Endothelial cell of umbilical vein (primary cell): ENCODE data around the gene PRUNE1. TPM values are rescaled to one million over a fixed set of nuclear protein-coding genes. Genes with fewer than 3 reads are reported as not detected.

Experiments used
- BruUV-seq: library from RNA; stranded (reverse); fragments of 400-500 nt; replicated peaks from 2 replicates; lab custom pipeline; 2021; lab: Mats Ljungman, UMichigan
- CTCF ChIA-PET: fragments of 300-600, 350-600 bp; sonication (Branson Sonifier 250); formaldehyde crosslinking; loops from one replicate; lab custom pipeline; 2021; ENCODE audit warnings: antibody characterized with exemption, inconsistent platforms; lab: Charles Lee
- POLR2A ChIA-PET: fragments of 300-600, 350-600 bp; sonication (Branson Sonifier 250); formaldehyde crosslinking; loops from one replicate; lab custom pipeline; 2021; ENCODE audit warnings: antibody characterized with exemption, inconsistent platforms; lab: Charles Lee
- DNase-seq: peaks from one replicate; pipeline ENCODE4 v3.0.0-alpha.2; 2011; ENCODE audit warnings: low read depth, low spot score
- FAIRE-seq: peaks from 2 replicates; lab custom pipeline; 2011; peaks lifted over from hg19 to GRCh38; lab: Jason Lieb, UNC
- H2AFZ ChIP-seq: 2 replicates; pipeline ENCODE4 v1.6.0; 2012; ENCODE audit warnings: low read depth, low read length, control low read depth, inconsistent platforms
- H3K27ac ChIP-seq: 2 replicates; pipeline ENCODE4 v1.5.1; 2011; ENCODE audit warnings: low read depth, mild to moderate bottlenecking, control low read depth, low read length, moderate library complexity; ENCODE audit not compliant: insufficient read depth
- H3K27me3 ChIP-seq, 2 experiments: 2 replicates each; pipeline versions ENCODE4 v1.6.0 to v1.6.1; 2011; ENCODE audit warnings: low read length in 2 of 2, mixed read lengths in 1 of 2; ENCODE audit not compliant: control insufficient read depth in 2 of 2, insufficient read depth in 2 of 2
- H3K36me3 ChIP-seq, 2 experiments: 2 replicates in 1 of 2; 3 replicates in 1 of 2; pipeline ENCODE4 v1.5.1; 2011; ENCODE audit warnings: low read length in 2 of 2, mild to moderate bottlenecking in 1 of 2, moderate library complexity in 1 of 2; ENCODE audit not compliant: control insufficient read depth in 2 of 2, insufficient read depth in 2 of 2; ENCODE audit errors: extremely low read depth in 1 of 2
- H3K4me1 ChIP-seq: 3 replicates; pipeline ENCODE4 v1.5.1; 2011; ENCODE audit warnings: mild to moderate bottlenecking, low read length; ENCODE audit not compliant: control insufficient read depth, insufficient read depth; ENCODE audit errors: extremely low read depth
- H3K4me2 ChIP-seq: 2 replicates; pipeline ENCODE4 v1.6.1; 2011; ENCODE audit warnings: low read length, control low read depth, mixed read lengths; ENCODE audit not compliant: insufficient read depth
- H3K4me3 ChIP-seq, 3 experiments: fragments of 200-600 bp in 1 of 3; sonication (generic), shearing (Covaris generic) in 1 of 3; replicated peaks in 1 of 3; 2 replicates each; pipeline ENCODE4 v1.5.1; 2011 to 2016; ENCODE audit warnings: control low read depth in 3 of 3, low read length in 3 of 3, mild to moderate bottlenecking in 2 of 3, inconsistent platforms in 1 of 3, low read depth in 1 of 3, moderate library complexity in 1 of 3; ENCODE audit not compliant: insufficient read depth in 1 of 3
- H3K79me2 ChIP-seq: 2 replicates; pipeline ENCODE4 v1.6.0; 2012; ENCODE audit warnings: low read length, inconsistent platforms; ENCODE audit not compliant: control insufficient read depth, insufficient read depth
- H3K9ac ChIP-seq: replicated peaks from 2 replicates; pipeline ENCODE3; 2011; ENCODE audit warnings: low read length, control low read depth; ENCODE audit not compliant: insufficient read depth; ENCODE audit errors: extremely low read depth
- H3K9me1 ChIP-seq: replicated peaks from 3 replicates; pipeline ENCODE4 v1.6.0; 2011; ENCODE audit warnings: mild to moderate bottlenecking, low read length; ENCODE audit not compliant: control insufficient read depth, insufficient read depth; ENCODE audit errors: extremely low read depth
- H3K9me3 ChIP-seq: replicated peaks from 2 replicates; pipeline ENCODE4 v1.5.1; 2012; ENCODE audit warnings: low read length, inconsistent platforms; ENCODE audit not compliant: control insufficient read depth, insufficient read depth
- H4K20me1 ChIP-seq: replicated peaks from 2 replicates; pipeline ENCODE3; 2011; ENCODE audit warnings: mild to moderate bottlenecking, low read length; ENCODE audit not compliant: control insufficient read depth, insufficient read depth; ENCODE audit errors: extremely low read depth
- EZH2 ChIP-seq: IDR thresholded peaks from 2 replicates; pipeline ENCODE4 v1.6.1; 2012; ENCODE audit warnings: borderline replicate concordance, low read depth, mild to moderate bottlenecking, moderate library complexity, low read length, inconsistent platforms; ENCODE audit not compliant: severe bottlenecking
- FOS ChIP-seq: IDR thresholded peaks from 2 replicates; pipeline ENCODE4 v1.6.1; 2011; ENCODE audit warnings: mild to moderate bottlenecking, low read length, moderate library complexity, borderline replicate concordance; ENCODE audit not compliant: insufficient read depth
- GATA2 ChIP-seq: IDR thresholded peaks from 2 replicates; pipeline ENCODE4 v1.7.0; 2011; ENCODE audit warnings: low read depth, mild to moderate bottlenecking, moderate library complexity, mixed read lengths, low read length; ENCODE audit not compliant: insufficient read length, insufficient read depth
- JUN ChIP-seq: IDR thresholded peaks from 2 replicates; pipeline ENCODE4 v1.6.1; 2011; ENCODE audit warnings: borderline replicate concordance, low read depth; ENCODE audit not compliant: insufficient read length, insufficient read depth
- MYC ChIP-seq: IDR thresholded peaks from one replicate; pipeline ENCODE4 v1.6.1; 2011; ENCODE audit warnings: mild to moderate bottlenecking, low read depth, low read length
- POLR2A ChIP-seq: IDR thresholded peaks from 2 replicates; pipeline ENCODE4 v1.6.1; 2012; ENCODE audit warnings: low read depth, mild to moderate bottlenecking, control low read depth, low read length
- POLR2AphosphoS5 ChIP-seq: IDR thresholded peaks from 2 replicates; pipeline ENCODE4 v1.6.1; 2012; ENCODE audit warnings: low read depth, mild to moderate bottlenecking, control low read depth, low read length, moderate library complexity; ENCODE audit not compliant: insufficient read depth
- dilution Hi-C: fragments of 300-500 bp; cut with MboI; formaldehyde crosslinking; loops from one replicate; pipeline ENCODE4 v1.15.0; 2019; ENCODE audit warnings: low sequenced_read_pairs; ENCODE audit not compliant: extremely low pct_ligation_motif_present
- intact Hi-C: fragments of 100-400 bp; cut with micrococcal nuclease; formaldehyde crosslinking; loops from one replicate; pipeline ENCODE4 v1.10.0; 2022
- polyA plus RNA-seq, 4 experiments: library from polyadenylated mRNA; depleted of rRNA in 3 of 4; stranded (reverse) in 3 of 4; unstranded in 1 of 4; fragments of >200 nt; gene quantifications; 2 replicates each; pipeline versions ENCODE4 v1.2.1 to v1.2.3, GENCODE V29; 2011 to 2012; ENCODE audit warnings: missing spikeins in 1 of 4
- total RNA-seq: library from RNA; stranded (reverse); gene quantifications from 2 replicates; pipeline ENCODE4 v1.2.3, GENCODE V29; 2021
- TF ChIP-seq, protein P1 (sequence below): IDR thresholded peaks from 2 replicates; pipeline ENCODE4 v1.6.1; 2011; ENCODE audit not compliant: insufficient read depth, insufficient read length
- TF ChIP-seq, protein P2 (sequence below), 2 donors: IDR thresholded peaks; 1 replicate in 1 of 2; 2 replicates in 1 of 2; pipeline ENCODE4 v1.5.1; 2011; ENCODE audit warnings: low read length in 2 of 2, mild to moderate bottlenecking in 2 of 2, moderate library complexity in 2 of 2, control low read depth in 1 of 2, inconsistent platforms in 1 of 2, low read depth in 1 of 2; ENCODE audit not compliant: insufficient read depth in 1 of 2; ENCODE audit errors: extremely low read depth in 1 of 2

Gene PRUNE1
- total and polyA plus RNA-seq, 2 donors (not counting 3 experiments of a cell fraction or from before 2014, with no cell fraction given): 8.6 to 17.5 TPM

DNA sequence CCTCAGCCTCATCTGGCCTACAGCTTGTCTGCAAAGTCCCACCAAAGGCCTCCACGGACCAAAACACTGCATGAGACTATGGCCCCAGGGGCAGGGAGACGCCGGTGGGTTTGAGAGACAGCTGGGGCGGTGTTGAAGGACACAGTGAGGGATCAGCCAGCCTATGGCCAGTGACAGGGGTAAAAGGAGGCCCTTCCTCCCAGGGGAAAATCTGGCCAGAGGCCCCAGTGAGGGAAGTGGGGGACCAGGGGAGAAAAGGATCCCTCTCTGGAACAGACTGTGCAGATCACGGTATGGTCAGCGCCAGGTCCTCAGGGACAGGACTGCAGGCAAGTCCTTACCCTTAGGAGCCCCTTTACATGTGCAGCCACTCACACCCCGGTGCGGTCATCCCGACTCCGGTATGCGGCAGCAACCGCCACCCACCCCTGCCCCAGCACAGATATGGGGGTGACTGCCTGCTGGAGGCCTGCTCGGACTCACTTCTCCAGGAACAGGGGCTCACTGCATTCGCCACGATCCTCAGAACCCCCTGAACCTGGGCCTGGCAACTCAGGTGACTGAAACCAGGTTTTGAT, 34.9 kb upstream of the PRUNE1 start:
- no peaks in the 10 kb centered on the region for H3K9me3 ChIP-seq
- peaks cover 1 to 4% of the 10 kb centered on the region in 2 experiments for H3K36me3 ChIP-seq
- H3K4me3 ChIP-seq: peak overlapping the region; percentile 43 to 75 (median 65)
- H3K4me1 ChIP-seq: peaks cover 28% of the 10 kb centered on the region
- no peak overlapping the region for H2AFZ ChIP-seq
- DNase-seq (no peak), FAIRE-seq (peak; percentile 24)
- peak overlapping the region; percentile 50 for H3K27ac ChIP-seq
- intact Hi-C loops: no loop called here
- no TSS peak for BruUV-seq
- no peaks in the 10 kb centered on the region for H3K27me3 ChIP-seq
- ChIA-PET CTCF (interaction anchor here (1.2 to 17.1 kb wide), 6 partner anchors 11 to 686 kb away, joined by 3 to 278 read pairs (median 6); partner anchors contain the start of gene MINDY1), POLR2A (no interaction called here)
- H4K20me1 ChIP-seq: no peaks in the 10 kb centered on the region
- peak overlapping the region; percentile 75 for H3K9ac ChIP-seq
- peak overlapping the region; percentile 62 for H3K4me2 ChIP-seq
- H3K9me1 ChIP-seq: no peaks in the 10 kb centered on the region
- TF ChIP-seq JUN (no peak), FOS (no peak), MYC (no peak), GATA2 (no peak), POLR2AphosphoS5 (no peak), POLR2A (no peak), EZH2 (no peak)
- TF ChIP-seq, protein P1, sequence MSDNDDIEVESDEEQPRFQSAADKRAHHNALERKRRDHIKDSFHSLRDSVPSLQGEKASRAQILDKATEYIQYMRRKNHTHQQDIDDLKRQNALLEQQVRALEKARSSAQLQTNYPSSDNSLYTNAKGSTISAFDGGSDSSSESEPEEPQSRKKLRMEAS: no peak
- TF ChIP-seq, protein P2, sequence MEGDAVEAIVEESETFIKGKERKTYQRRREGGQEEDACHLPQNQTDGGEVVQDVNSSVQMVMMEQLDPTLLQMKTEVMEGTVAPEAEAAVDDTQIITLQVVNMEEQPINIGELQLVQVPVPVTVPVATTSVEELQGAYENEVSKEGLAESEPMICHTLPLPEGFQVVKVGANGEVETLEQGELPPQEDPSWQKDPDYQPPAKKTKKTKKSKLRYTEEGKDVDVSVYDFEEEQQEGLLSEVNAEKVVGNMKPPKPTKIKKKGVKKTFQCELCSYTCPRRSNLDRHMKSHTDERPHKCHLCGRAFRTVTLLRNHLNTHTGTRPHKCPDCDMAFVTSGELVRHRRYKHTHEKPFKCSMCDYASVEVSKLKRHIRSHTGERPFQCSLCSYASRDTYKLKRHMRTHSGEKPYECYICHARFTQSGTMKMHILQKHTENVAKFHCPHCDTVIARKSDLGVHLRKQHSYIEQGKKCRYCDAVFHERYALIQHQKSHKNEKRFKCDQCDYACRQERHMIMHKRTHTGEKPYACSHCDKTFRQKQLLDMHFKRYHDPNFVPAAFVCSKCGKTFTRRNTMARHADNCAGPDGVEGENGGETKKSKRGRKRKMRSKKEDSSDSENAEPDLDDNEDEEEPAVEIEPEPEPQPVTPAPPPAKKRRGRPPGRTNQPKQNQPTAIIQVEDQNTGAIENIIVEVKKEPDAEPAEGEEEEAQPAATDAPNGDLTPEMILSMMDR (IDR thresholded peaks at IDR 0.05; ENCODE audit: extremely low read depth in 1 of 2, insufficient read depth in 1 of 2, low read depth in 1 of 2, low read length in 2 of 2): no peak
- H3K79me2 ChIP-seq: peaks cover 56% of the 10 kb centered on the region
- dilution Hi-C loops: no loop called here
